Body of pancreas (tissue), 4 donors: Measurements from ENCODE around the gene NCF4. TPM values are rescaled to one million over a fixed set of nuclear protein-coding genes. Genes with fewer than 3 reads are reported as not detected.

Source experiments
- ATAC-seq: fragments of 150-250 bp; one replicate; pipeline ENCODE4 v1.9.1; 2016
- DNase-seq, 4 donors: peaks; one replicate each; pipeline ENCODE4 v3.0.0-alpha.2; 2019
- H3K27ac ChIP-seq, 4 donors: fragments of 200-600 bp; sonication (generic); 1 replicate in 3 of 4; 2 replicates in 1 of 4; pipeline versions ENCODE4 v1.5.1 to v1.6.1; 2016 to 2019; ENCODE audit warnings: mild to moderate bottlenecking in 1 of 4, mixed read lengths in 1 of 4, moderate library complexity in 1 of 4
- H3K27me3 ChIP-seq, 2 donors: fragments of 200-600 bp; sonication (generic); one replicate each; pipeline ENCODE4 v1.6.0; 2016; ENCODE audit warnings: mild to moderate bottlenecking in 1 of 2
- H3K36me3 ChIP-seq, 2 donors: fragments of 200-600 bp; sonication (generic); replicated peaks in 1 of 2; 2 replicates each; pipeline ENCODE4 v1.5.1; 2016; ENCODE audit warnings: low read depth in 2 of 2; ENCODE audit not compliant: insufficient read depth in 1 of 2
- H3K4me1 ChIP-seq: fragments of 200-600 bp; sonication (generic); one replicate; pipeline ENCODE4 v1.6.0; 2016
- H3K4me3 ChIP-seq, 2 donors: fragments of 200-600 bp; sonication (generic); 1 replicate in 1 of 2; 2 replicates in 1 of 2; pipeline ENCODE4 v1.5.1; 2016 to 2019
- H3K9me3 ChIP-seq, 3 donors: fragments of 200-600 bp; sonication (generic); 1 replicate in 2 of 3; 2 replicates in 1 of 3; pipeline ENCODE4 v1.5.1; 2016
- CTCF ChIP-seq, 7 experiments: fragments of 450-650 bp in 4 of 7; fragments of 200-600 bp in 3 of 7; sonication (generic) in 3 of 7; IDR thresholded peaks; one replicate each; pipeline ENCODE4 v1.5.1; 2016 to 2019; ENCODE audit warnings: antibody characterized with exemption in 7 of 7
- POLR2A ChIP-seq, 3 donors: fragments of 450-650 bp; IDR thresholded peaks; one replicate each; pipeline ENCODE4 v1.6.1; 2016; ENCODE audit warnings: antibody characterized with exemption in 3 of 3, mild to moderate bottlenecking in 2 of 3
- WGBS, 2 donors: methylation state at CpG; one replicate each; pipeline ENCODE4 v1.1.5; 2017; 5-methylcytosine and 5-hydroxymethylcytosine counted together
- intact Hi-C: fragments of 100-400 bp; cut with DNase I; formaldehyde crosslinking; loops from one replicate; pipeline ENCODE4 v1.15.1; 2023
- total RNA-seq, 2 donors: library from RNA; depleted of rRNA; stranded (reverse); fragments of >200 nt; gene quantifications; one replicate each; pipeline ENCODE4 v1.1.0, GENCODE V29; 2016

The NCF4 gene
- total RNA-seq, 2 donors from 2014 or later, result 5.9 to 6.0 TPM

GRCh38 chr22:36860438-36860820, 377 bp upstream of the NCF4 start:
- no peaks in the 10 kb centered on the region for H3K27me3 ChIP-seq
- peak overlapping the region in 1 of 4 donors; percentile 31 for H3K27ac ChIP-seq
- intact Hi-C loops, result loop anchor here (5.0 to 10.0 kb wide), 2 partner anchors 194 to 313 kb away; partner anchors contain the start of gene KCTD17
- TF ChIP-seq CTCF (IDR thresholded peaks at IDR 0.05) (no peak), POLR2A (IDR thresholded peaks at IDR 0.05) (no peak)
- DNase-seq, result no peak
- no peak overlapping the region for H3K4me3 ChIP-seq
- 94 to 97% methylated on average over 2 of the region's 2 CpGs for WGBS, 2 donors
- ATAC-seq, result no peak
- H3K9me3 ChIP-seq, result no peaks in the 10 kb centered on the region
- no peaks in the 10 kb centered on the region for H3K4me1 ChIP-seq
- H3K36me3 ChIP-seq, result no peaks in the 10 kb centered on the region

- no peak for TF ChIP-seq CTCF (IDR thresholded peaks at IDR 0.05)
- peak in 1 of 3 donors; percentile 10 for TF ChIP-seq POLR2A (IDR thresholded peaks at IDR 0.05)
- peak overlapping the region in 1 of 4 donors; percentile 63 for H3K27ac ChIP-seq
- no peaks in the 10 kb centered on the region for H3K36me3 ChIP-seq
- DNase-seq (peak in 1 of 4 donors; percentile 64), ATAC-seq (no peak)
- H3K9me3 ChIP-seq, result no peaks in the 10 kb centered on the region
- intact Hi-C loops, result loop anchor here (5.0 to 10.0 kb wide), 2 partner anchors 192 to 315 kb away; partner anchors contain the start of gene KCTD17
- H3K27me3 ChIP-seq, result no peaks in the 10 kb centered on the region
- H3K4me3 ChIP-seq, result no peak overlapping the region
- no peaks in the 10 kb centered on the region for H3K4me1 ChIP-seq
- WGBS, 2 donors, result 78 to 83% methylated on average over 9 to 26 of the region's 26 CpGs
These were observed 1.7 kb downstream of the NCF4 start for GRCh38 chr22:36862251-36863242.

GRCh38 chr22:36863281-36863680, 2.5 kb downstream of the NCF4 start:
- ATAC-seq (no peak), DNase-seq (no peak)
- intact Hi-C loops, result loop anchor here (5.0 to 10.0 kb wide), 2 partner anchors 192 to 316 kb away; partner anchors contain the start of gene KCTD17
- Histone ChIP-seq H3K27ac (no peak overlapping the region), H3K27me3 (no peaks in the 10 kb centered on the region), H3K4me3 (no peak overlapping the region), H3K9me3 (no peaks in the 10 kb centered on the region), H3K36me3 (no peaks in the 10 kb centered on the region), H3K4me1 (no peaks in the 10 kb centered on the region)
- WGBS, 2 donors, result 65 to 68% methylated on average over 10 to 11 of the region's 11 CpGs
- TF ChIP-seq CTCF (IDR thresholded peaks at IDR 0.05), result no peak
- no peak for TF ChIP-seq POLR2A (IDR thresholded peaks at IDR 0.05)

GRCh38 chr22:36863979-36864378, 3.2 kb downstream of the NCF4 start:
- Histone ChIP-seq H3K4me1 (no peaks in the 10 kb centered on the region), H3K9me3 (no peaks in the 10 kb centered on the region), H3K4me3 (no peak overlapping the region), H3K27me3 (no peaks in the 10 kb centered on the region), H3K27ac (no peak overlapping the region), H3K36me3 (no peaks in the 10 kb centered on the region)
- DNase-seq, result no peak
- no peak for ATAC-seq
- TF ChIP-seq POLR2A (IDR thresholded peaks at IDR 0.05) (no peak), CTCF (IDR thresholded peaks at IDR 0.05) (no peak)
- WGBS, 2 donors, result 66 to 70% methylated on average over 4 to 6 of the region's 6 CpGs
- intact Hi-C loops, result loop anchor here (5.0 to 10.0 kb wide), 2 partner anchors 191 to 317 kb away; partner anchors contain the start of gene KCTD17
